ENCODE data around the gene ZNHIT3.

GRCh38 chr17:36501351-36501750 lies 14.9 kb downstream of the ZNHIT3 start:
- no peak for TF ChIP-seq BHLHE40 (IDR thresholded peaks at IDR 0.05; ENCODE audit: borderline replicate concordance in 1 of 2, low read depth in 2 of 2, low read length in 1 of 2)
- TF ChIP-seq, protein P1, sequence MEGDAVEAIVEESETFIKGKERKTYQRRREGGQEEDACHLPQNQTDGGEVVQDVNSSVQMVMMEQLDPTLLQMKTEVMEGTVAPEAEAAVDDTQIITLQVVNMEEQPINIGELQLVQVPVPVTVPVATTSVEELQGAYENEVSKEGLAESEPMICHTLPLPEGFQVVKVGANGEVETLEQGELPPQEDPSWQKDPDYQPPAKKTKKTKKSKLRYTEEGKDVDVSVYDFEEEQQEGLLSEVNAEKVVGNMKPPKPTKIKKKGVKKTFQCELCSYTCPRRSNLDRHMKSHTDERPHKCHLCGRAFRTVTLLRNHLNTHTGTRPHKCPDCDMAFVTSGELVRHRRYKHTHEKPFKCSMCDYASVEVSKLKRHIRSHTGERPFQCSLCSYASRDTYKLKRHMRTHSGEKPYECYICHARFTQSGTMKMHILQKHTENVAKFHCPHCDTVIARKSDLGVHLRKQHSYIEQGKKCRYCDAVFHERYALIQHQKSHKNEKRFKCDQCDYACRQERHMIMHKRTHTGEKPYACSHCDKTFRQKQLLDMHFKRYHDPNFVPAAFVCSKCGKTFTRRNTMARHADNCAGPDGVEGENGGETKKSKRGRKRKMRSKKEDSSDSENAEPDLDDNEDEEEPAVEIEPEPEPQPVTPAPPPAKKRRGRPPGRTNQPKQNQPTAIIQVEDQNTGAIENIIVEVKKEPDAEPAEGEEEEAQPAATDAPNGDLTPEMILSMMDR (IDR thresholded peaks at IDR 0.05 in 2 of 3, conservative IDR thresholded peaks at IDR 0.05 in 1 of 3; ENCODE audit: control insufficient read depth in 2 of 3, extremely low read depth in 1 of 3, insufficient read depth in 1 of 3, low read depth in 3 of 3, low read length in 3 of 3): no peak
- TF ChIP-seq, protein P2, sequence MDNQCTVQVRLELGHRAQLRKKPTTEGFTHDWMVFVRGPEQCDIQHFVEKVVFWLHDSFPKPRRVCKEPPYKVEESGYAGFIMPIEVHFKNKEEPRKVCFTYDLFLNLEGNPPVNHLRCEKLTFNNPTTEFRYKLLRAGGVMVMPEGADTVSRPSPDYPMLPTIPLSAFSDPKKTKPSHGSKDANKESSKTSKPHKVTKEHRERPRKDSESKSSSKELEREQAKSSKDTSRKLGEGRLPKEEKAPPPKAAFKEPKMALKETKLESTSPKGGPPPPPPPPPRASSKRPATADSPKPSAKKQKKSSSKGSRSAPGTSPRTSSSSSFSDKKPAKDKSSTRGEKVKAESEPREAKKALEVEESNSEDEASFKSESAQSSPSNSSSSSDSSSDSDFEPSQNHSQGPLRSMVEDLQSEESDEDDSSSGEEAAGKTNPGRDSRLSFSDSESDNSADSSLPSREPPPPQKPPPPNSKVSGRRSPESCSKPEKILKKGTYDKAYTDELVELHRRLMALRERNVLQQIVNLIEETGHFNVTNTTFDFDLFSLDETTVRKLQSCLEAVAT (IDR thresholded peaks at IDR 0.05): no peak
